Fibroblast of lung (primary cell): ENCODE data around the gene MMP15. TPM values are rescaled to one million over a fixed set of nuclear protein-coding genes. Genes with fewer than 3 reads are reported as not detected.

Source experiments
- DNase-seq, 2 donors: peaks; one replicate each; pipeline versions ENCODE4 v3.0.0 to v3.0.0-alpha.2; 2010; ENCODE audit warnings: low read depth in 2 of 2
- H2AFZ ChIP-seq: 2 replicates; pipeline ENCODE4 v1.5.1; 2012; ENCODE audit warnings: low read length, control low read depth, inconsistent platforms
- H3K27ac ChIP-seq: 2 replicates; pipeline ENCODE4 v1.5.1; 2011; ENCODE audit warnings: low read length, control low read depth; ENCODE audit not compliant: insufficient read depth
- H3K27me3 ChIP-seq: 2 replicates; pipeline ENCODE4 v1.5.1; 2011; ENCODE audit warnings: mild to moderate bottlenecking, low read length; ENCODE audit not compliant: control insufficient read depth, insufficient read depth
- H3K36me3 ChIP-seq: 2 replicates; pipeline ENCODE4 v1.5.1; 2011; ENCODE audit warnings: low read length; ENCODE audit not compliant: control insufficient read depth, insufficient read depth
- H3K4me1 ChIP-seq: 2 replicates; pipeline ENCODE4 v1.5.1; 2011; ENCODE audit warnings: low read length; ENCODE audit not compliant: control insufficient read depth, insufficient read depth; ENCODE audit errors: extremely low read depth
- H3K4me2 ChIP-seq: 2 replicates; pipeline ENCODE4 v1.5.1; 2011; ENCODE audit warnings: low read length, control low read depth; ENCODE audit not compliant: insufficient read depth; ENCODE audit errors: extremely low read depth
- H3K4me3 ChIP-seq, 4 experiments: fragments of 200-600 bp in 1 of 4; sonication (generic) in 1 of 4; replicated peaks in 1 of 4; 2 replicates each; pipeline ENCODE4 v1.5.1; 2011 to 2016; ENCODE audit warnings: low read length in 4 of 4, low read depth in 3 of 4, mild to moderate bottlenecking in 3 of 4, control low read depth in 2 of 4, inconsistent platforms in 1 of 4, mixed read lengths in 1 of 4; ENCODE audit not compliant: insufficient read depth in 1 of 4; ENCODE audit errors: control extremely low read depth in 1 of 4
- H3K79me2 ChIP-seq: 2 replicates; pipeline ENCODE4 v1.5.1; 2012; ENCODE audit warnings: mild to moderate bottlenecking, low read length, inconsistent platforms; ENCODE audit not compliant: control insufficient read depth, insufficient read depth
- H3K9ac ChIP-seq: 2 replicates; pipeline ENCODE4 v1.5.1; 2011; ENCODE audit warnings: mild to moderate bottlenecking, low read length, control low read depth; ENCODE audit not compliant: insufficient read depth
- H3K9me3 ChIP-seq: 2 replicates; pipeline ENCODE4 v1.5.1; 2012; ENCODE audit warnings: low read depth, low read length; ENCODE audit not compliant: control insufficient read depth, insufficient read depth
- H4K20me1 ChIP-seq: 2 replicates; pipeline ENCODE4 v1.5.1; 2011; ENCODE audit warnings: low read length; ENCODE audit not compliant: control insufficient read depth, insufficient read depth; ENCODE audit errors: extremely low read depth
- CTCF ChIP-seq, 2 donors: IDR thresholded peaks in 1 of 2; conservative IDR thresholded peaks in 1 of 2; 1 replicate in 1 of 2; 2 replicates in 1 of 2; pipeline ENCODE4 v1.5.1; 2011 to 2012; ENCODE audit warnings: low read length in 2 of 2, control low read depth in 1 of 2, inconsistent platforms in 1 of 2, low read depth in 1 of 2, mild to moderate bottlenecking in 1 of 2
- EZH2 ChIP-seq: IDR thresholded peaks from 2 replicates; pipeline ENCODE4 v1.5.1; 2012; ENCODE audit warnings: low read length, control low read depth, mild to moderate bottlenecking; ENCODE audit errors: missing control alignments
- polyA plus RNA-seq, 2 donors: library from polyadenylated mRNA; depleted of rRNA in 1 of 2; stranded (reverse) in 1 of 2; unstranded in 1 of 2; fragments of >200 nt; gene quantifications; 2 replicates each; pipeline ENCODE4 v1.2.1, GENCODE V29; 2011 to 2012; ENCODE audit warnings: missing spikeins in 1 of 2
- total RNA-seq: library from RNA; depleted of rRNA; stranded (reverse); fragments of >200 nt; gene quantifications from 2 replicates; pipeline ENCODE4 v1.2.1, GENCODE V29; 2014

The MMP15 gene
- total and polyA plus RNA-seq, 2 donors (not counting 1 experiment from before 2014, with no cell fraction given), result 0.74 to 6.4 TPM

GRCh38 chr16:58035356-58036170 is 10.0 kb downstream of the MMP15 start:
- no peaks in the 10 kb centered on the region for H4K20me1 ChIP-seq
- DNase-seq, result no peak
- TF ChIP-seq EZH2 (no peak), CTCF (conservative IDR thresholded peaks at IDR 0.05 in 1 of 2, IDR thresholded peaks at IDR 0.05 in 1 of 2; ENCODE audit: low read depth in 1 of 2, low read length in 2 of 2) (no peak)
- no peak overlapping the region for H3K27ac ChIP-seq
- no peaks in the 10 kb centered on the region for H3K9me3 ChIP-seq
- no peaks in the 10 kb centered on the region for H3K36me3 ChIP-seq
- H3K4me3 ChIP-seq, result no peak overlapping the region
- no peaks in the 10 kb centered on the region for H3K4me1 ChIP-seq
- no peak overlapping the region for H3K9ac ChIP-seq
- no peaks in the 10 kb centered on the region for H3K79me2 ChIP-seq
- no peaks in the 10 kb centered on the region for H3K27me3 ChIP-seq
- no peak overlapping the region for H2AFZ ChIP-seq
- H3K4me2 ChIP-seq, result no peak overlapping the region

- H3K4me3 ChIP-seq, result no peak overlapping the region
- no peaks in the 10 kb centered on the region for H4K20me1 ChIP-seq
- no peaks in the 10 kb centered on the region for H3K36me3 ChIP-seq
- DNase-seq, result no peak
- no peaks in the 10 kb centered on the region for H3K27me3 ChIP-seq
- no peak overlapping the region for H3K27ac ChIP-seq
- no peaks in the 10 kb centered on the region for H3K4me1 ChIP-seq
- H2AFZ ChIP-seq, result no peak overlapping the region
- H3K9me3 ChIP-seq, result no peaks in the 10 kb centered on the region
- no peak for TF ChIP-seq CTCF (conservative IDR thresholded peaks at IDR 0.05 in 1 of 2, IDR thresholded peaks at IDR 0.05 in 1 of 2; ENCODE audit: low read depth in 1 of 2, low read length in 2 of 2)
- no peak for TF ChIP-seq EZH2
- H3K4me2 ChIP-seq, result no peak overlapping the region
- H3K9ac ChIP-seq, result no peak overlapping the region
- no peaks in the 10 kb centered on the region for H3K79me2 ChIP-seq
Observed at GRCh38 chr16:58036943-58037342, 11.4 kb downstream of the MMP15 start.

- H3K79me2 ChIP-seq, result no peaks in the 10 kb centered on the region
- H4K20me1 ChIP-seq, result no peaks in the 10 kb centered on the region
- no peaks in the 10 kb centered on the region for H3K4me1 ChIP-seq
- H3K27me3 ChIP-seq, result no peaks in the 10 kb centered on the region
- no peak for DNase-seq
- H2AFZ ChIP-seq, result no peak overlapping the region
- H3K4me3 ChIP-seq, result no peak overlapping the region
- TF ChIP-seq EZH2, result no peak
- no peak for TF ChIP-seq CTCF (conservative IDR thresholded peaks at IDR 0.05 in 1 of 2, IDR thresholded peaks at IDR 0.05 in 1 of 2; ENCODE audit: low read depth in 1 of 2, low read length in 2 of 2)
- H3K9me3 ChIP-seq, result no peaks in the 10 kb centered on the region
- no peak overlapping the region for H3K27ac ChIP-seq
- H3K9ac ChIP-seq, result no peak overlapping the region
- no peak overlapping the region for H3K4me2 ChIP-seq
- H3K36me3 ChIP-seq, result no peaks in the 10 kb centered on the region
Observed at GRCh38 chr16:58037365-58038057, 12.0 kb downstream of the MMP15 start.
